ENCODE data around the gene PARD3.

DNA sequence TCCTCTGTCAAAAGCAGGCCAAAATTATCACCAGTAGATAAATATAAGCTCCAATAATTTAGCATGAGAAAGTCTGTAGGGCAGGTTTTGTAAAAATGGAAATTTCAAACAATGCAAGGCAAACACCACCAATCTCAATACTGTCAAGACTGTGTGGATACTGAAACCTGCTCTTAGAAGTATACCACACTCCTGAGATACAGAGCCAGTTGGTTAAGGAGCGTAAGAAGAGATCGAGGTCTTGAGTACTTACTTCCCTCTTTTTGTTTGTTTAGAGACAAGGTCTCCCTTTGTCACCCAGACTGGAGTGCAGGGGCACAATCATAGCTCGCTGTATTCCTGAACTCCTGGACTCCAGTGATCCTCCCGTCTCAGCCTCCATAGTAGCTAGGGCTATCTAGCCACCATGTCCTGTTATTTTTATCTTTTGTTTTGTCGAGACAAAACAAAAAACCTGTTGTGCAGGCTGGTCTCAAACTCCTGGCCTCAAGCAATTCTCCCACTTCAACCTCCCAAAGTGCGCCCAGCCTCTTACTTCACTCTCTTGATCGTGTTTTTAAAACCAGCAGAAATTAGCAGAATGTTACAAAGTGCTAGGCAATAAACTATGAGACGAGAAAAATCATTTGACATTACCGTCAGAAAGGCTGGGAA lies 205.7 kb downstream of the PARD3 start:
- TF ChIP-seq, protein P1, sequence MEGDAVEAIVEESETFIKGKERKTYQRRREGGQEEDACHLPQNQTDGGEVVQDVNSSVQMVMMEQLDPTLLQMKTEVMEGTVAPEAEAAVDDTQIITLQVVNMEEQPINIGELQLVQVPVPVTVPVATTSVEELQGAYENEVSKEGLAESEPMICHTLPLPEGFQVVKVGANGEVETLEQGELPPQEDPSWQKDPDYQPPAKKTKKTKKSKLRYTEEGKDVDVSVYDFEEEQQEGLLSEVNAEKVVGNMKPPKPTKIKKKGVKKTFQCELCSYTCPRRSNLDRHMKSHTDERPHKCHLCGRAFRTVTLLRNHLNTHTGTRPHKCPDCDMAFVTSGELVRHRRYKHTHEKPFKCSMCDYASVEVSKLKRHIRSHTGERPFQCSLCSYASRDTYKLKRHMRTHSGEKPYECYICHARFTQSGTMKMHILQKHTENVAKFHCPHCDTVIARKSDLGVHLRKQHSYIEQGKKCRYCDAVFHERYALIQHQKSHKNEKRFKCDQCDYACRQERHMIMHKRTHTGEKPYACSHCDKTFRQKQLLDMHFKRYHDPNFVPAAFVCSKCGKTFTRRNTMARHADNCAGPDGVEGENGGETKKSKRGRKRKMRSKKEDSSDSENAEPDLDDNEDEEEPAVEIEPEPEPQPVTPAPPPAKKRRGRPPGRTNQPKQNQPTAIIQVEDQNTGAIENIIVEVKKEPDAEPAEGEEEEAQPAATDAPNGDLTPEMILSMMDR (conservative IDR thresholded peaks at IDR 0.05), result no peak
- TF ChIP-seq EZH2 (IDR thresholded peaks at IDR 0.05; ENCODE audit: low read depth), result no peak
